Thyroid gland (tissue), 4 donors: ENCODE data around the gene MROH7.

ENCODE experiments used
- POLR2A ChIP-seq, 2 donors: fragments of 450-650 bp; IDR thresholded peaks; one replicate each; pipeline ENCODE4 v1.6.1; 2017; ENCODE audit warnings: antibody characterized with exemption in 2 of 2, mild to moderate bottlenecking in 2 of 2, moderate library complexity in 1 of 2
- TF ChIP-seq, protein P1 (sequence below), 6 experiments: fragments of 200-600 bp in 3 of 6; fragments of 450-650 bp in 3 of 6; sonication (generic) in 3 of 6; IDR thresholded peaks; one replicate each; pipeline ENCODE4 v1.5.1; 2016 to 2019; ENCODE audit warnings: antibody characterized with exemption in 6 of 6, mild to moderate bottlenecking in 2 of 6, inconsistent platforms in 1 of 6, moderate library complexity in 1 of 6

DNA sequence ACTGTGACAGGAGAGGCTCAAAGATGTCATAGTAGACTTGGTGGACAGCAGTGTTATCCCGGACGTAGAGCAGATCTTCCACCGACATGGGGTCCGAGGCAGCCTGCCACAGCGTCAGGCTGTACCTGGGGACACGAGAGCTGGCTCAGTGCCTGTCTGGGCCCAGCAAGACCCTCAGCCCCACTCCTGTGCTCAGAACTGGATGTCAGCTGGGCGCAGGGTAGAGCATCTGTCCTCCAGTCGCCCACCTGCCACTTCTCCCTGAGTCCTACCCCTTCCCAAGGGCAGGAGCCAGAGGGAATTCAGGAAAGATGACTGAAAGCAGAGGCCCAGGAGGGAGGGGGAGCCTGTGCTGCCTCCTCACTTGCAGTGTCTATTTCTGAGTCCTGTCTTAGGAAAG lies 30.0 kb upstream of the MROH7 start:
- TF ChIP-seq, protein P1, sequence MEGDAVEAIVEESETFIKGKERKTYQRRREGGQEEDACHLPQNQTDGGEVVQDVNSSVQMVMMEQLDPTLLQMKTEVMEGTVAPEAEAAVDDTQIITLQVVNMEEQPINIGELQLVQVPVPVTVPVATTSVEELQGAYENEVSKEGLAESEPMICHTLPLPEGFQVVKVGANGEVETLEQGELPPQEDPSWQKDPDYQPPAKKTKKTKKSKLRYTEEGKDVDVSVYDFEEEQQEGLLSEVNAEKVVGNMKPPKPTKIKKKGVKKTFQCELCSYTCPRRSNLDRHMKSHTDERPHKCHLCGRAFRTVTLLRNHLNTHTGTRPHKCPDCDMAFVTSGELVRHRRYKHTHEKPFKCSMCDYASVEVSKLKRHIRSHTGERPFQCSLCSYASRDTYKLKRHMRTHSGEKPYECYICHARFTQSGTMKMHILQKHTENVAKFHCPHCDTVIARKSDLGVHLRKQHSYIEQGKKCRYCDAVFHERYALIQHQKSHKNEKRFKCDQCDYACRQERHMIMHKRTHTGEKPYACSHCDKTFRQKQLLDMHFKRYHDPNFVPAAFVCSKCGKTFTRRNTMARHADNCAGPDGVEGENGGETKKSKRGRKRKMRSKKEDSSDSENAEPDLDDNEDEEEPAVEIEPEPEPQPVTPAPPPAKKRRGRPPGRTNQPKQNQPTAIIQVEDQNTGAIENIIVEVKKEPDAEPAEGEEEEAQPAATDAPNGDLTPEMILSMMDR (IDR thresholded peaks at IDR 0.05) = no peak
- no peak for TF ChIP-seq POLR2A (IDR thresholded peaks at IDR 0.05)
